ENCODE results near the gene PICK1.

The PICK1 gene

GRCh38 chr22:38049812-38050619 lies 7.2 kb upstream of the PICK1 start:
- no peak for DNase-seq (ENCODE audit: low spot score)

- no peak for DNase-seq (ENCODE audit: low spot score)
Observed at GRCh38 chr22:38050720-38051119, 6.5 kb upstream of the PICK1 start.

- DNase-seq (ENCODE audit: low spot score): no peak
Observed at GRCh38 chr22:38051261-38051660, 5.9 kb upstream of the PICK1 start.

- DNase-seq (ENCODE audit: low spot score): peak; percentile 92
Observed at GRCh38 chr22:38051900-38052862, 5.0 kb upstream of the PICK1 start.

- DNase-seq (ENCODE audit: low spot score): no peak
Observed at GRCh38 chr22:38062791-38063190, 5.6 kb downstream of the PICK1 start.

GRCh38 chr22:38065539-38065938 lies 8.3 kb downstream of the PICK1 start:
- DNase-seq (ENCODE audit: low spot score): no peak

GRCh38 chr22:38066381-38067027 lies 9.3 kb downstream of the PICK1 start:
- no peak for DNase-seq (ENCODE audit: low spot score)

- no peak for DNase-seq (ENCODE audit: low spot score)
Observed at GRCh38 chr22:38067028-38067415, 9.8 kb downstream of the PICK1 start.

- DNase-seq (ENCODE audit: low spot score): no peak
Observed at GRCh38 chr22:38067761-38068360, 10.7 kb downstream of the PICK1 start.

- no peak for DNase-seq (ENCODE audit: low spot score)
Observed at GRCh38 chr22:38068641-38069371, 11.6 kb downstream of the PICK1 start.

GRCh38 chr22:38069372-38070249 lies 12.4 kb downstream of the PICK1 start:
- no peak for DNase-seq (ENCODE audit: low spot score)

GRCh38 chr22:38070250-38070921 lies 13.2 kb downstream of the PICK1 start:
- DNase-seq (ENCODE audit: low spot score): no peak

- DNase-seq (ENCODE audit: low spot score): no peak
Observed at GRCh38 chr22:38071421-38072321, 14.5 kb downstream of the PICK1 start.

- DNase-seq (ENCODE audit: low spot score): no peak
Observed at GRCh38 chr22:38072322-38073149, 15.3 kb downstream of the PICK1 start.

GRCh38 chr22:38073150-38074130 lies 16.2 kb downstream of the PICK1 start:
- DNase-seq (ENCODE audit: low spot score): no peak

All from HuH-7.5 (cell line).